NOMO-1 treated with dmso at 0.1 percent for 144 hours (cell line): ENCODE data around the gene ETS2.

Experiments used
- DNase-seq: peaks from one replicate; lab custom pipeline; 2025; ENCODE audit not compliant: unreplicated experiment; lab: John Stamatoyannopoulos, UW

ETS2 gene

DNA sequence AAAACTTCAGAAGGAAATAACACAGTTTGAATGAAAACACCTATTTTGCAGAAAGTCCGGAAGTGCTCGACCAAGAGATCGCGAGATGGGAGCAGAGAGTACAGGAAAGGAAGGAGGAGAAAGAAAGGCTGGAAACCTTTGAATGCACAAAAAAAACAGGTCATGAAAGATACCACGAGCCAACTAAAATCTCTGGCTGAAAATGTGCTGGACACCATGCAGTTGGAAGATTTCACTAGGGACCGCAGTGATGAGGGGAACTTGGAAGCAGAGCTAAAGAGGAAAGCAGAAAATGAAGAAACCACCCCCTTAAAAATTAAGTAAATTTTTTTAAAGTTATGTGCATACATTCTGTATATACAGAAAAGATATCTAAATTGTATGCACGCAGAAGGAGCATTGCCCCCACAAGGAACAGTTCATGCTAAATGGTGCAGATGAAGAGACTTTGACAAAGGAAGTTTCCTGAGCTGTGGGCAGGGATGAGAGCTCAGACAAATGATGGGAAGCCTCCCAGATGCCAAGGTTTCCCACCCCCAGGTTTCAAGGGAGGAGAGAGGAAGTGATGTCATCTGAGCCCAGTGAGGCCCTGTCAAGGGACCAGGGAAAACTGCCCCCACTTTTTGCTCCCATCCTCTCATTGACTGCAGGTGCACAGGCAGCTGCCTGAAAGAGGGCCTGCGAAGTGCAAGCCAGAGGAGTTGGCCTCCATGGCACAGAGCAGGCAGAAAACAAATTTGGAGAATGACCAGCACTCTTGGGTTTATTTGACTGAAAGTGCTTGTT is 52.5 kb downstream of the ETS2 start:
- no peak for DNase-seq

- no peak for DNase-seq
Measured at GRCh38 chr21:38858812-38859205, 53.1 kb downstream of the ETS2 start.

DNA sequence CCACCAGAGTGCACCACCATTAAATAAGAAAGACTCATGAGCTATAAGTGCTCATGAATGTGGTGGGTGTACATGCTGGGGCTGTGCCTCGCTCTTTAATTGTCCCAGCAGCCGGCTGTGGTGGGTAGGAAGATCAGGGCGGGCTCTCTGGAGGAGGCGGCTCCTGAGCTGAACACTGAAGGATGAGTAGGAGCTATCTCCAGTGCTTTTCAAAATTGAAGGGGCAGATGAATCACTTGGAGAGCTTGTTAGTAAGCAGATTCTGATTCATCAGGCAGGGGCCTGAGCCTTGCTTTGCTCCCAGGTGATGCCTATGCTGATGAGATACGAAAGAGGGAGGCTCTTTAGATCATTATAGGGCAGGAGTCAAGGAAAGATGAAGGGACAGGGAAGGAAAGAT is 54.1 kb downstream of the ETS2 start:
- no peak for DNase-seq

- no peak for DNase-seq
Measured at GRCh38 chr21:38861056-38861455, 55.3 kb downstream of the ETS2 start.

DNA sequence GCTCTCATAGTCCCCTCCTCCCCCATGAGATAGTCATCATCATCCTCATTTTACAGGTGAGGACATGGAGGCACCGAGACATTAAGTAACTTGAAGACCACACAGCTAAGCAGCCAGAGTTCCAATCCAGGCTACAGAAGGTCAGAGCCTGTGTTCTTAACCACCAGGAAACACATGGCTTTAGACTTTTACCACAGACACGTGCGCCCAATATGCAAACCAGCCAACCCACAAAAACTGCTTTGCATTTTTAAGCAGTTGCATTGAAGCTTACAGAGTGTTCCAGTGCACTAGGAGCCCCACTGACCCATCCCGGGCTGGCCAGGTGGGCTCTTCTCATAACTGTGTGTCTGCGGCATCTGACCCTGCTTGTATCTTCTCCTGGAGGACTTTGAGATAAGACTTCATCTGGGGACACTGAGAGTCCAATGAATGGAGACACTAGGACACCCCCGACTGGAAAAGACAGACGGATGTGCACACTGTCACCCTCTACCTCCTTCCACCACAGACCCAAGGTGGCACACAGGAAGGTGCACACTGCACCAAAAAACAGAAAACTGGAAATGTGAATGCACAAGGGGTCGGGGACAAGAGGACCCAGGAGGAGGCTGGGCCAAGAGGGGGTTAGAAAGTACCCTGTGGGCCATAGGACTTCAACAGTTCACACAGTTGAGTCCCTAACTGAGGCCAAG is 56.4 kb downstream of the ETS2 start:
- peak; percentile 24 for DNase-seq

GRCh38 chr21:38863291-38863690 is 57.6 kb downstream of the ETS2 start:
- DNase-seq: no peak

DNA sequence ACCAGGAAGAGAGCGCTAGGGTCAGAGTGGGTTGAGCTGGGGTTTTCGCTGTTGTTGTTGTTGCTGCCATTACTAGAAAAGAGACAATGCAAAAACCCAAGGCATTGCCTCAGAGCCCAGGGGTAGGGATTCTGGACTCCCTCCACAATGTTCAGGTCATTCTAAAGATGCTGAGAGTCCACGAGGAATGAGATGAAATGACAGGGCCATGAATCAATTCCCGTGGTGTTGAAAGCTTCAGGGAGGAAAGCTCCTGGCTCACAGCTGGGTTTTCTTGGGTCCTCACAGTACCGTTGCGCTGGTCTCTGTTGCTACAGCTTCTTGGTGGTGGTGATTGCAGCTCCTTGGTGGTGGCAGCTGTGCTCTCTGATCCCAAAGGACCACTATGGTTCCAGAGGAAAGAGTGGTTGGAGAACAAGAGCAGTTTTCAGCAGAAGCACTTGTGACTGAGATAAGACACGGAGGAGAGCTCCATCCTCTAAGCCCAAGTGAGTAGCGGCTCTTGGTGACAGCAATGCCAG is 58.2 kb downstream of the ETS2 start:
- no peak for DNase-seq

GRCh38 chr21:38864964-38865363 is 59.2 kb downstream of the ETS2 start:
- no peak for DNase-seq

- DNase-seq: no peak
Measured at GRCh38 chr21:38869196-38869595, 63.5 kb downstream of the ETS2 start.

- DNase-seq: no peak
Measured at GRCh38 chr21:38869946-38870345, 64.2 kb downstream of the ETS2 start.
